ENCODE results near the gene TCF4.

TCF4 gene

DNA sequence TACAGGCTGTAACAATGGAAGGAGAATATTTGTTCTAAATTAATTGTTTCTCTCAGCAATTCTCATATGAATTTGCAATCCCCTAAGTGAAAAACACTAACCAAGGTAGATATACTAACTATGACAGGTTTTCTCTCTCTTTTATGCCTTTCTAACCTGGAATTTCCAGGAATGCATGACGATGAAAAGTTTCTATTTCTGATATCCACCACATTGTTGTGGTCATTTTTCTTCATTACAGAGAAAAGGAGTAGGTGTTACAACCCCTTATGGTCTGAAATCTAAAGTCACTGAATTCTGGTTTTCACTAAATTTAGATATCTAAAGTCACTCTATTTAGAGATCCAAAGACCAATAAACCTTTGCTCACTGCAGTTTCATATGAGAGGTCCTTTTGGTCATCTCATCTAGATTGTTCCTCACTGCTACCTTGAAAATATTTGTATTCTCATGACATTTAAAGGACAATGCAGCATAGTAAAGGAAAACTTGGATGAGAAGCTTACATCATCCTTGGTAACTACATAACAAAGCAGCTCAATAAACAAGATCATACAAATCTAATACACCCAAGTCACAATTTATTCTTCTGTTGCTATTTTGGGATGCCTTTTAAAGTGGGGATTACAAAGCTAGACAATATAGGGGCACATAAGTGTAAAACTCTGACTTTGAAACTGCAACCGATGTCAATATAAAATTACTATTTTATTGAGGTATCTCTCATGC, 85.8 kb downstream of the TCF4 start:
- no peak for DNase-seq

DNA sequence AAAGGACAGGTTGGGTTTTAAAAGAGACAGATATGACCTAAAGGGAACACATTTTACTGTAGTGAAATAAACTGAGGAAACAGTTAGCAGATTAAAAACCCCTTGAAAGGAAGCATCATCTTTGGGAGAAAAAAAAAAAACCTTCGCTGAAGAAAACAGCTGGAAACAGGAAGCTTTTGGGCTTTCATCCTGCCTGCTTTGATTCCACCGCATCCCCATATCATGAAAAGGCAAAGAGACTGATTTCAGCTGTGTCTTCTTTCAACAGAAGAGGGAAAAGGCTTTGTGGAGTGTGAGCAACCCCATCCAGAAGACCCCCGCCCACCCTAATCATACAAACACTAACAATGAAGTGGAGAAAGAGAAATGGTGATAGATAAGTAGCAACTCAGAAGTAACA, 86.4 kb downstream of the TCF4 start:
- DNase-seq = no peak

DNA sequence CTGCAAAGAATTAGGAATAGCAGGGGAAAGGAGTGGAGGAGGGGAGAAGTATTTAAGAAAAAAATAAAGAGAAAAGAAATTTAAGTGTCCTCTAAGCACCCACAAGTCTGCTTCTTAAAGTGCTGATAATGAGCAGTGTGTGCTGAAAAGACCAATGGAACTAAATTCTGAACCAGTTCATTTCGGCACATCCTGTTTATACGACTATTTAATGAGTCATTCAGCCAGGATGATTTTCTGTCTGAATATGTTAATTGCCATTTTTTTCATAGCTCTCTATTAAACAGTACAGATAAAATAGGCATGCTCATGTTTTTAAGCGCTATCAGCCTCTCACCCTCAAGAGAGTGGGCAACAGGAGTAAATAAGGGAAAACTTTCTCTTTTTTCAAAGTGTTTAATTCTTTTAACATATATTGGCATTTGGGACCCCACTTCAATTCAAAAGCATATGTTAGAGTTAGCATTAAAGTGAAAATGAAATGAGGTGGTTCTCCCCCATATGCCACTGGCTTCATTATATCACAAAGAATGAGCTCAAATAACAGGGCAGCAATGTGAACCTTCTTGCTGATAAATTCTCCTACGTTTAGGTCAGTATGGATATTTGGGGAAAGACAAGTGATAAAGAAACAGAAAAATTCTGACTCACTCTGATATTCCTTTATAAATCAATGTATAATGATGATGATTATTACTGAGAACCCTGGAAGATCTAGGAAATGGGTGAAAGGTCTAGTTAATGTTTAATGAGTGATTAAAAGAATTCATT, 87.5 kb downstream of the TCF4 start:
- DNase-seq = no peak

DNA sequence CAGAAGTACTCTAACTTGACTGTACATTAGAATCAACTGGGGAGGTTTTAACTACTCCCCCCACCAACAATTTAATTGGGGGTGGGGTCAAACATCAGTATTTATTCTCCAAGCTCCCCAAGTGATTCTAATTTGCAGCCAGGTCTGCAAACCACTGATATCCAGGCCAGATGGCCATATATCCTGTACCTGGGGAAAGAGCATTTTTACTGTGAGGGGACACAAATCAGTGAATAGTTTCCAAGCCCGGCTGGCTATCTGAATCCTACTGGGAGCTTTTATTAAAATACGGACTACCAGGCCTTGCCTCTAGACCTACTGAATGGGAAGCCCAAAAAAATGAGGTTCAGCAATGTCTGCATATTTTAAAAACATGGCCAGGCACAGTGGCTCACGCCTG, 88.5 kb downstream of the TCF4 start:
- DNase-seq = no peak

DNA sequence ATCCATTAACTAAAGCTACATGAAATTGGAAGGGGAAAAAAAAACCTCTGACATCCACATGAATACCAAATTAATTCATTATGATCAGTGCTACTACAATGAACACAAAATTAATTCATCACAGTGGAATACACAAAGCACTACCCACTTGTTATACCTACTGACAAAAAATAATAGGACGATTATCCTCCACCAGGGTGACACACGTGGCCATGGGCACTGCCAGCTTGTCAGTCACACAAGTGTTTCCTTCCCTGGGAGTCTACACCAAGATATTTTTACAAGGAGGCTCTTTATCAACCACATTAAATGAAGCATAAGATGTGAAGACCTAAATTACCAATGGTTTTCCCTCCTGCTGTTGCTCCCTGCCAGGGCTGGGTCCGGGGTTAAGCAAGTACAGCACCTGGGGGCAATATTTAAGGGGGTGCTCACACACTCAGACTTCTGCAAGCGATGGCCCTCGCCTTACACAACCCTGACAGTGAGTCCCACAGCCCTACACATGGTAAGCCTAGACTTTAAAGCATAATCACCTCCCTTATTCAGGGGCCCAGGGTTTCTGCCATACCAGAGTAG, 90.1 kb downstream of the TCF4 start:
- DNase-seq = no peak

DNA sequence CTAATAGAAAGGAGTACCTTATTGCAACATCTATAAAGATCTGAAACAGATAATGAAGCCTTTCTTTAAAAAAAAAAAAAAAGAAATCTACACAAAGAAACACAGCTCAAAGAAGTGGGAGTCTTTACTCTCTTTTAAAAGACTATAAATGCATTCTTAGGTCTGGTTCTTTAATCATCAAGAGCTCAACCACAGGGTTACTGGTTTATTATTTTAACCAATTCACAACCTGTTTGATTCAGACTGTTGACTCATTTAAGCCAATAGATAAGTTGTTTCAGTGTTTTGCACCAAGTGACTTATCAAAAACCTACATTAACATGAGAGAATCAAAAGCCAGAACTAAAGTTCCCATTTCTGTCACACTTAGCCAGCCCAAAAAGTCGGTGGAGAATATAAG, 93.1 kb downstream of the TCF4 start:
- no peak for DNase-seq

DNA sequence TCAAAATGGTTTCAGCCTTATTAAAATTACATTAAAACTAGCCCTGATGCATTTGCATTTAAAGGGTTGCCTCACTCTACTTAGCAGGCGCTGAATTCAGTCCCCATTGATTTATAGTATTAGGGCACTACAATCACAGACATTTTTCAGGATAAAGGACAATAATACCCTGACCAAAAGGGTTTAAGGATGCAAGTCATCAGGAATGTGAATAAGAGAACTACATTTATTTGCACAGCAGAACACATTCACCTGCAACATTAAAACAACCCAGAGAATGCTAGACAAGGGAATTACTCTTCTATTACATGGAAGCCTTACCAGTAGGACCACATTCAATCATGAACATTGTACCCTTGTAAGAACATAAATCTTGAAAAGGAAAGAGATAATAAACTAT, 93.6 kb downstream of the TCF4 start:
- DNase-seq = no peak

DNA sequence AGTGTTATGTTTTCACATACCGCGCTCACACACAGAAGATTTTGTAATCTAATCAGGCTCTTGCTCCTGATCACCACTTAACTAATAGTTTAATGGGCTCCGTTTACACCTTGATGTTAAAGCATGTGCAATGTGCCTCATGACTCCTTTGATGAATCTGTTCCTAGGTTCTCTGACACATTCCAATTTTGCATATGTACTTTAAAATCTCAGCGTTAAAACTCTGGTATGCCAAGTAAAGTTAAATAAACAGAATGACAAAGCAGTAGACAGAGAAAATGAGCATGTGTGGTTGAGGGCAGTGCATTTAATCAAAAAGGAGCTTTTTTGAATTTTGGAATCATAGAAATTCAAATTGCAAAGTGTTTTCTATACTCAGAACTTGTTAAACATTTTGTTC, 96.4 kb downstream of the TCF4 start:
- no peak for DNase-seq

DNA sequence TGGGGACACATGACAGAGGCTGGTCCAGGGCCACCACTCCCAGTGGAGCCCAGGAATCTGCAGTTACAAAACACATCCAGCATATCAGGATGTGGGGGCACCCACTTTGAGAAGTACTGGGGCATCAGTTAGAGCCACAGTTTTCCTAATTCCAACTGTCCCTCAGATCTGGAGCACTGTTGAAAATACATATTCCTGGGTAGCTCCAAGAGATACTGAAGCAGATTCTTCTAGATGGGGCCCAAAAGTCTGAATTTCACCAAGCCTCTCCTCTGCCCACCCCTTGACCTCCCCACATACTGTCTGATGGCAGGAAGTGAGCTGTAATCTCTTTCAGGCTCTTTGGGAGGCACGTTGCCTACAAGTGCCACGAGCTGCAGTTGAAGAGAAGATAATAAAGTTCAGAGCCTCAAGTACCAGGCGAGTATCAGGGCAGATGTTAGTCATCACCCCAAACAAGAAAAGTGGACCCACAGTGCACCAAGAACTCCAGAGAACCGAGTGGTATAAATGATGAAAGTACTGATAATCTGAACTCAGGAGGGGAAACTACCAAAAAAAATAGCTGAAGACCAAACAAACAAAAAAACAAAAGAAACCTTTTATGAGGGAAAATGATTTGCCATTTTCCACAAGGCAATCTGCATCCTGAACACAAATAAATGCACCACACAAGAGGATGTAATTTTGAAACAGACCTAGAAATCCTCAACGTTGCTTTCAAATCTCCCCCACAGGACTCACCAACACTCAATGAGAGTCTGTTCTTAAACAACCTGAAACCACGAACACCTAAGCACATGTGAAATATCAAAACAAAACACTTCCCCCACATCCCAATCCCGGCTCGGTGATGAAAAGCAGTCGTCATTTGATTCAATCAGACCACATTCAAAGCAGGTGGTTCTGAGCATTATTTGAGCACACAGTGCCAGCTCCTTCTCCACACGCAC, 98.7 kb downstream of the TCF4 start:
- DNase-seq = no peak

DNA sequence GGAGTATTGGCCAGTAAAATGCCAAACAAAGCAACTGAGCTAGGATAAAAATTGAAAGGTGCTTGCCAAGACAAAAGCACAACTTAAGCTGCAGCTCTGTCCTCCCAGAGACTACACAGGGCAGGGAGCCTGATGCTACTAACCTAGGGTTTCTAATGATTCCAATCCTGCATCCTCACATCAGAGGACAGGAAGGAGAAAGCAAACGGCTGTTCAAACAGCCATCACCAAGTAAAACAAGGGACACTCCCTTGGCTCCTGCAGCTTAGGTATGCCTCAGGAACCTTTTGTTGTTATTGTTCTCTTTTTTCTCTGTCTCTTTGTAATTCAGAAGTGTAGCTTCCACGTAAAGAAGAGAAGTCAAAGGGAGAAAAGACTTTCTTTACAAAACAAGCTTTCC, 99.5 kb downstream of the TCF4 start:
- DNase-seq = no peak

DNA sequence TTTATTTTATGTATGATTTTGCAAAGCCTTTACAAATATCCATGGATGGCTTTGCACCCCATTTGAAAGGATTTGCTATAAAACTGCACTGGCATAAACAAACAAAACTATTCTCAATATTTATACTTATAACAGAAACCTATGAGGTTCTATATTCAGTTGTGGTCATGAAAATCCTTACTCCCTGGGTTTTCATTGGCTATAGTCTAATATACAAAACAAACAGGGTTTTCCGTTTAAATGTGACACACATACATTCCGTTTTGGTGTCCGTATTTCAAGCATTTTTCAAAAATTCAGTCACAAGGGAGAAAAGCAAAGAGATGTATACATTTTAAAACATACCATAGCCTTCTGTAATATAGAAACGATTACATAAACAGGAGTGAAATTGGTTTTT, 100.0 kb downstream of the TCF4 start:
- no peak for DNase-seq

DNA sequence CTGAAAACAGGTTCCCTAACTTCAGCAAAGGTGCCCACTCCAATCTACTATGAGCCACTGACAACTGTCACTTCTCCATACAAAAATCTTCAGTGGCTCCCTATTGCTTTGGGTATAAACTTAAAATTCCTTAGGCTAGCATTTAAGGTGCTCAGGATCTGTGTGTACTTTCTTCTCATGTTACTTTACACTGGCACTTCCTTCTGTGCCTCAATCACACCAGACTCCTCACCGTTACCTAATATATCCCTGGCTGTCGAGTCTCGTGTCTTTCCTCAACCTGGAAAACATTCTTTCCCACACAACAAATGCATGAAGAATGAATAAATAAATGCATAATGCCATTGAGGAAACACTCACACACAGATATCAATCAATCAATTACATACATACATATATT, 101.1 kb downstream of the TCF4 start:
- no peak for DNase-seq

DNA sequence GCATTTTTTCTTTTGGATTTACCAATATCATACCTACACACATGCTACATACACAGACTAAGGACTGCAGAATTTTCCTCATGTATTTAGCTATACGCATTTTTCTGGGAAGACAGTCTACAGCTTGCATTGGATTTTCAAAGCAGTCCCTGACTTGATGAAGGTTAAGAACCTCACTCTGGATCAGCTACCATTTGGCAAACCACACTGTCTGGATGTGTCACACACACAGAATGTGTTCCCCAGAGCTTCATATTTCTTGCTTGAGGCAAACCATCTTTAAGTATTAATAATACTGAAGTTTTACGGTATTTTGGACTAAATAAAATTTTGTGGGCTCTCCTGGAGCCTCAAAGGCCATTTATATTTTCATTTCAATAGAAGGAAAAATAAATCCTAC, 102.3 kb downstream of the TCF4 start:
- no peak for DNase-seq

DNA sequence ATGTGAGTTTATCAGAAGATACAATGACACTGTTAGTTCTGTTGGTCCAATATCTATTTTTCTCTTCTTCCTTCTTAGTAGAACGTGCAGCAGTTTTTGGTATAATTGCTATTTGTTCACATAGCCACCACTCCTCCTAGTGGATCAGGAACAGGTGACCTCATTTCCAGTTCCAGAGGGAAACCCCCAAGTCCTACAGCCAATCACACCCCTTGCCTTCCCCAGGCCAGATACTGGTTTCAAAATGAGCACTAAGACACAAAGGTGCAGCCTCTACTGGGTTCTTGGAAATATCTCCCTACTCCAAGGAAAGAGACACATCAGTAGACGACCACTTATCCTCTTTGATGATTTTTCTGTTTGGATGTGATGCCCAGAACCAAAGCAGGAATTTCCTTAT, 103.2 kb downstream of the TCF4 start:
- DNase-seq = no peak

DNA sequence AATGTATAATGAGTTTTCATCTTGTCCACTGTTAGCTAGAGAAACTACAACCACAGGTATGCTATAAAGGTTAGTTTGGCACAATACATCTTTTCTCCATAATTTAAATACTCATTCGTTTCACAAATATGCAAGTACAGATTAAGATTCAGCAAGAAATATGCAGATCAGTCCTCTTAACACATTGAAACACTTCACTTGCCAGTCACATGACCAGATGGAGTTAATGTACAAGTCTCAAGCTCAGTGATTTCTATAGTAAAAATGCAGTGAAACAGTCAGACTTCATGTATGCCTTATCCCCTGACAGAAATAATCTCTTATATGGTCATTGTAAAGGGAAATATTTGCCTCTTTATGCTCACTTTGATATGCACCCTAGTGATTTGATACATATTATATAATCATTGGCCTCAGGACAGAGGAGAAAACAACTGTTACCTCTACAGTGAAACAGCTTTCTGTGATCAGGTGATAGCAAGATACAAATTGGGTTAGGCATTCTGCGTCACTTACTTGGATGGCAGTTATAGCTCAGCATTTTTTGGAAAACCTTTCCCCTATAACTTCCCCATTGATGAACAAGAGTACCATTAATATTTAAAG, 104.6 kb downstream of the TCF4 start:
- DNase-seq = no peak

DNA sequence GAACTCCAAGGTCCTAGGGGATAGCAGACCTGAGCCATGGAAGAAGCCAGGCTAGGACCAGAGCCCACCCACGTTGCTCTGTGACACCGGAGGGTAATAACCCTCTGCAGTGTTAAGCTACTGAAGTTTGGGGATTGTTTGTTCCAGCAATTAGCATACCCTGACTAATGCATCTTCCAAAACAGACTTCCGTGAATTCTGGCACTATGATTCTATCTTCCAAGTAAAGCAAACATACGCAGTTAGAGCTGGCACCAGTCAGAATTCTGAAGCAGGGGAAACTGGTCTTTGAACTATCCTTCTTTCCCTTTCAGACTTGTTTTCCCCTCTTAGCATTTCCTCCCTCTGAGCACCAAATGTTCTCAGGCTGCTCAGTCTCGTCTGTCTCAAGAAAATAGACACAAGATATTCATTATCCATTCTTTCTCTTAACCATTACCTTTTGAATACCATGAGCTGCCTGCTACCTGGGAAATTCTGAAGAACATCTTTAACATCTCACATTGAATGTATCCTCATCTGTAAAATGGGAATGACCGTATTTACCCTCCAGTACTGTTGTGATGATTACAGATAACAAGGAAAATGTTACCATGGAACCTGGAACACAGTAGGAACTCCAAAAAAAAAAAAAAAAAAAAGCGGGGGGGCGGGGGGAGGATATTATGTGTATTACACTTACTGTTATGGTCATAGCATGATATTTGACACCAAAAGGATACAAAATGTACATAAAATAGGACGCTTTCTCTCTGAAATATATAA, 108.2 kb downstream of the TCF4 start:
- DNase-seq = no peak

DNA sequence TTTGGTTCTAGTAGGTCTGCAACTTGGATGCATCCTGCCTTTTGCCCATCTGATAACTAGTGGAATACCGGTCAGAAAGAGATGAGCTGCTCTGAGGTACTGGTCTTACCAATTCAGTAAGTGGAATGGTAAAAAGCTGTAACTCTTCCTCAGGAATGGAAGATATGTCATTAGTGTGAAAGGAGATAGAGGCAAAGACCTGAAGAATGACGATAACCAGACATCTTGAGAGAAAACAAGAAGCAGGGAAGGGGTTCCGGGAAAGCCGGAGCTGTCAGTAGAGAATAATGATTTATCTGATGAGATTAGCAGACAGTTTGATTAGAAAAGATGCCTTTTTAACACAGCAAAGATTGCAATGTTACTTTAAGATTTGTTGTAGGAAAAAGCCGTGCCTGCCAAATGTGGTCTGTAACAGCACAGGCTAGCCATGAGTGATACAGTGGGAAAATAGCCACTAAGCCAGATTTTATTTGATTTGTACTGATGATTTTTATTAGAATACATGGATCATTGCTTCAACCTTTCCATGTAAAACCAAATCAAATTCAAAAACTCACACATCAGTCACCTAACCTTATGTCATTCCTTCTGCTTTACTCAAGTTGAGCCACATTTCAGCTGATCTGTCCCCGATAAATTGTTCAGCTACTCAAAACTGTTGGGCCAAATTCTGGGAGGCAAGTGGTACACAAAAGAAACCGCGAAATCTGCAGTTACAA, 110.0 kb downstream of the TCF4 start:
- DNase-seq = no peak

DNA sequence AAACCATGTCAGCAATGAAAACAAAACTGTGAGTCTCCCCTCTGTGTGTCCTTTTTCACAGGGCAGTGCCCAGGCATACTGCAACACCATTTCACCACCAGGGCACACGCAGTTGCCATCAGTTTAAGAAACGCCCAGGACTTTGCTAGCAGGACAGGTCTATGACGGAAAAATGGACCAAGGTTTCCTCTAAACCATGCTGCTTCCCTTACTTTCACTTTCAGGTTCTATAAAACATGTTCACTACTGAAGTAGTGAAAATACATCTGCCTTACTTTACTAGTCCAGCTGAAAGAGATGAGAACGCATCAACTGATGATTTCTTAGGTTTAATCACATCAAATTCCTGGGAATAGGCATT, 110.5 kb downstream of the TCF4 start:
- DNase-seq = no peak

DNA sequence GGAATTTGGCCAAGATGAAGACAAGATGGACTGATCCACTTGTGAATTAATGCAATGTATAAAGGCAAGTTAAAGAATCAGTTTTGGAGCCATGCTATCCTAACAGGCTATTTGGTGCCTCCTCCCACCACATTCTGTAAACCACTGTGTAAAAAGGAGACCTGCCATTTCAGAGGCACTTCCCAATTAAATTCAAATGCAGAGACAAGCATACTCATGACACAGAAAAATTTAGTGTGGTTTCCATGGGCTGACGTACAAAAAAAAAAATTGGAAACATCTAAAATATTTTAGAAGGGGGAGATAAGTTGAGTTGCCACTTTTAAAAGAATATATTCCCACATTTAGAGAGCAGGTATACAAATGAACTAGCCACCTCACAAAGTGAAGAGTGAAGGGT, 112.1 kb downstream of the TCF4 start:
- DNase-seq = no peak

DNA sequence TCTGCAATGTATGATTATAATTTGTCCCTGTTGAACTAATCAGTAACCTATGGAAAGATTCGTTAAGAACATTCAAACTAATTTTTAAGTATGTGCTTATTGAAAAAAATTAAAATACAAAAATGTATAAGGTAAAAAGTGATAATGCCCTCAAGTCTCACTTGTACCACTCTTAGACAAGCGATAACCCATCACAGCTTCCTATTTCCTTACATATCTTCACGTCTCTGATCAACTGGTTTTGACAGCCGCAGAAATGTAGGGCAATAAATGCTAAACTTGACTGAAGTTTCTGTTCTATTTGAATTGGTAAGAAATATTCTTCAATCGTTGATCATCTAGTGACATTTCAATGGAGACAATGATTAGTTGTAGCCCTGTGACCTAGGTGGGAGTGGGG, 112.5 kb downstream of the TCF4 start:
- no peak for DNase-seq

DNA sequence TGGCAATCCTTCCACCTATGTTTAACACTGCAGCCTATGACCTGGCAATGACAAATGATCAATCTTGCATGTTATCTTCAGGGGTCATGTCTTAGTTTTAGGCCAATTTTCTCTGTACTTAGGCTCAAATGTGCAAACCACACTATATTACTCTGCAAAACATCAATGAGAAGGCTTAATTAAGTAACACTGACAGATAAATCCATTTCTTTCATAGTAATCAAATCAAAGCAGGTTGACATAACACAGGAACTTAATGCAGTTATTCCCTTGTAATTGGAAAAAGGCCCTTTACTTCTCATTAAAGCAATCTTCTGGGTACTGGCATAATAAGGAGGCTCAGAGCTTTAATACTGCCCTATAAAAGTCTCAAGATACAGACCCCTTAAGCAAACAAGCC, 114.4 kb downstream of the TCF4 start:
- DNase-seq = no peak

All from retina (tissue), 1 donor.